PC-9 (cell line): ENCODE results near the gene GRM1.

ENCODE experiments used
- CTCF ChIP-seq: fragments of 200-600 bp; sonication (generic); conservative IDR thresholded peaks from 2 replicates; pipeline ENCODE4 v1.6.1; 2017; ENCODE audit warnings: mixed run types, antibody characterized with exemption, mild to moderate bottlenecking, moderate library complexity
- EZH2 ChIP-seq: fragments of 200-600 bp; sonication (generic); IDR thresholded peaks from 2 replicates; pipeline ENCODE4 v1.8.0; 2017; ENCODE audit warnings: antibody characterized with exemption, low read depth

GRCh38 chr6:146123616-146124015, 94.8 kb downstream of the GRM1 start:
- TF ChIP-seq CTCF, result no peak
- TF ChIP-seq EZH2, result no peak
